Testis (tissue), 2 donors: ENCODE data around the gene CCKAR.

ENCODE experiments used
- POLR2A ChIP-seq: fragments of 450-650 bp; IDR thresholded peaks from one replicate; pipeline ENCODE4 v1.6.1; 2017; ENCODE audit warnings: antibody characterized with exemption, mild to moderate bottlenecking, moderate library complexity
- TF ChIP-seq, protein P1 (sequence below), 3 experiments: fragments of 450-650 bp in 2 of 3; fragments of 200-600 bp in 1 of 3; sonication (generic) in 1 of 3; IDR thresholded peaks; one replicate each; pipeline ENCODE4 v1.5.1; 2016 to 2019; ENCODE audit warnings: antibody characterized with exemption in 3 of 3, mild to moderate bottlenecking in 2 of 3, moderate library complexity in 1 of 3

GRCh38 chr4:26490111-26490959 lies at the start of gene CCKAR:
- TF ChIP-seq, protein P1, sequence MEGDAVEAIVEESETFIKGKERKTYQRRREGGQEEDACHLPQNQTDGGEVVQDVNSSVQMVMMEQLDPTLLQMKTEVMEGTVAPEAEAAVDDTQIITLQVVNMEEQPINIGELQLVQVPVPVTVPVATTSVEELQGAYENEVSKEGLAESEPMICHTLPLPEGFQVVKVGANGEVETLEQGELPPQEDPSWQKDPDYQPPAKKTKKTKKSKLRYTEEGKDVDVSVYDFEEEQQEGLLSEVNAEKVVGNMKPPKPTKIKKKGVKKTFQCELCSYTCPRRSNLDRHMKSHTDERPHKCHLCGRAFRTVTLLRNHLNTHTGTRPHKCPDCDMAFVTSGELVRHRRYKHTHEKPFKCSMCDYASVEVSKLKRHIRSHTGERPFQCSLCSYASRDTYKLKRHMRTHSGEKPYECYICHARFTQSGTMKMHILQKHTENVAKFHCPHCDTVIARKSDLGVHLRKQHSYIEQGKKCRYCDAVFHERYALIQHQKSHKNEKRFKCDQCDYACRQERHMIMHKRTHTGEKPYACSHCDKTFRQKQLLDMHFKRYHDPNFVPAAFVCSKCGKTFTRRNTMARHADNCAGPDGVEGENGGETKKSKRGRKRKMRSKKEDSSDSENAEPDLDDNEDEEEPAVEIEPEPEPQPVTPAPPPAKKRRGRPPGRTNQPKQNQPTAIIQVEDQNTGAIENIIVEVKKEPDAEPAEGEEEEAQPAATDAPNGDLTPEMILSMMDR (IDR thresholded peaks at IDR 0.05) = no peak
- no peak for TF ChIP-seq POLR2A
